Keratinocyte (primary cell): ENCODE measurements around the gene TBCD. TPM values are rescaled to one million over a fixed set of nuclear protein-coding genes. Genes with fewer than 3 reads are reported as not detected.

ENCODE experiments used
- DNase-seq: peaks from one replicate; pipeline ENCODE4 v3.0.0-alpha.2; 2011; ENCODE audit warnings: low read depth, missing footprints, low spot score
- FAIRE-seq: peaks from 2 replicates; lab custom pipeline; 2011; peaks lifted over from hg19 to GRCh38; lab: Jason Lieb, UNC
- H2AFZ ChIP-seq: 2 replicates; pipeline ENCODE4 v1.6.0; 2012; ENCODE audit warnings: low read length, control low read depth, inconsistent platforms; ENCODE audit not compliant: control insufficient read depth
- H3K27ac ChIP-seq: 2 replicates; pipeline ENCODE4 v1.5.1; 2011; ENCODE audit warnings: low read length; ENCODE audit not compliant: control insufficient read depth, insufficient read depth
- H3K27me3 ChIP-seq: 3 replicates; pipeline ENCODE4 v1.6.0; 2011; ENCODE audit warnings: low read length; ENCODE audit not compliant: control insufficient read depth, insufficient read depth; ENCODE audit errors: extremely low read depth
- H3K36me3 ChIP-seq, 2 experiments: 2 replicates in 1 of 2; 3 replicates in 1 of 2; pipeline ENCODE4 v1.5.1; 2011; ENCODE audit warnings: low read length in 2 of 2, mild to moderate bottlenecking in 1 of 2; ENCODE audit not compliant: control insufficient read depth in 2 of 2, insufficient read depth in 2 of 2; ENCODE audit errors: extremely low read depth in 1 of 2
- H3K4me1 ChIP-seq: 3 replicates; pipeline ENCODE4 v1.5.1; 2011; ENCODE audit warnings: low read length; ENCODE audit not compliant: control insufficient read depth, insufficient read depth; ENCODE audit errors: extremely low read depth
- H3K4me2 ChIP-seq: 3 replicates; pipeline ENCODE4 v1.6.0; 2011; ENCODE audit warnings: low read depth, low read length; ENCODE audit not compliant: control insufficient read depth, insufficient read depth; ENCODE audit errors: extremely low read depth
- H3K4me3 ChIP-seq, 3 experiments: fragments of 200-600 bp in 1 of 3; sonication (generic) in 1 of 3; 2 replicates in 2 of 3; 3 replicates in 1 of 3; pipeline ENCODE4 v1.5.1; 2011 to 2016; ENCODE audit warnings: low read length in 3 of 3, mild to moderate bottlenecking in 3 of 3, control low read depth in 2 of 3, inconsistent platforms in 1 of 3, low read depth in 1 of 3, mixed read lengths in 1 of 3, mixed run types in 1 of 3, moderate library complexity in 1 of 3; ENCODE audit not compliant: control insufficient read depth in 2 of 3, insufficient read depth in 2 of 3; ENCODE audit errors: extremely low read depth in 1 of 3
- H3K79me2 ChIP-seq: 2 replicates; pipeline ENCODE4 v1.6.0; 2012; ENCODE audit warnings: low read length; ENCODE audit not compliant: control insufficient read depth, insufficient read depth
- H3K9ac ChIP-seq: 3 replicates; pipeline ENCODE4 v1.6.0; 2011; ENCODE audit warnings: low read length; ENCODE audit not compliant: control insufficient read depth, insufficient read depth; ENCODE audit errors: extremely low read depth
- H3K9me1 ChIP-seq: 3 replicates; pipeline ENCODE4 v1.6.0; 2011; ENCODE audit warnings: low read length; ENCODE audit not compliant: control insufficient read depth, insufficient read depth; ENCODE audit errors: extremely low read depth
- H3K9me3 ChIP-seq: 2 replicates; pipeline ENCODE4 v1.5.1; 2012; ENCODE audit warnings: low read depth, low read length; ENCODE audit not compliant: control insufficient read depth
- H4K20me1 ChIP-seq: 3 replicates; pipeline ENCODE4 v1.6.0; 2011; ENCODE audit warnings: low read length; ENCODE audit not compliant: control insufficient read depth, insufficient read depth; ENCODE audit errors: extremely low read depth
- EZH2 ChIP-seq: IDR thresholded peaks from one replicate; pipeline ENCODE4 v1.6.1; 2012; ENCODE audit warnings: inconsistent platforms, mild to moderate bottlenecking, low read length, moderate library complexity
- dilution Hi-C: fragments of 300-500 bp; cut with MboI; formaldehyde crosslinking; loops from one replicate; pipeline ENCODE4 v1.7.0; 2020; ENCODE audit warnings: low sequenced_read_pairs; ENCODE audit not compliant: extremely low pct_ligation_motif_present
- polyA plus RNA-seq, 5 experiments: library from polyadenylated mRNA; depleted of rRNA in 3 of 5; stranded (reverse) in 3 of 5; stranded (forward) in 1 of 5; unstranded in 1 of 5; fragments of >200 nt; gene quantifications; 1 replicate in 1 of 5; 2 replicates in 3 of 5; 3 replicates in 1 of 5; pipeline versions ENCODE4 v1.2.1 to v1.2.3, GENCODE V29; 2011 to 2012; ENCODE audit warnings: missing spikeins in 2 of 5, low read depth in 1 of 5, low replicate concordance in 1 of 5
- TF ChIP-seq, protein P1 (sequence below), 3 experiments: IDR thresholded peaks in 1 of 3; conservative IDR thresholded peaks in 1 of 3; optimal IDR thresholded peaks in 1 of 3; 2 replicates in 2 of 3; 3 replicates in 1 of 3; pipeline versions ENCODE3 to v1.5.1; 2011; ENCODE audit warnings: low read length in 3 of 3, mild to moderate bottlenecking in 3 of 3, moderate library complexity in 2 of 3, control low read depth in 1 of 3, inconsistent platforms in 1 of 3; ENCODE audit not compliant: insufficient read depth in 2 of 3; ENCODE audit errors: extremely low read depth in 1 of 3

Gene TBCD
- polyA plus RNA-seq, 1 donor (not counting 4 experiments of a cell fraction or from before 2014, with no cell fraction given), result 36.2 TPM

DNA sequence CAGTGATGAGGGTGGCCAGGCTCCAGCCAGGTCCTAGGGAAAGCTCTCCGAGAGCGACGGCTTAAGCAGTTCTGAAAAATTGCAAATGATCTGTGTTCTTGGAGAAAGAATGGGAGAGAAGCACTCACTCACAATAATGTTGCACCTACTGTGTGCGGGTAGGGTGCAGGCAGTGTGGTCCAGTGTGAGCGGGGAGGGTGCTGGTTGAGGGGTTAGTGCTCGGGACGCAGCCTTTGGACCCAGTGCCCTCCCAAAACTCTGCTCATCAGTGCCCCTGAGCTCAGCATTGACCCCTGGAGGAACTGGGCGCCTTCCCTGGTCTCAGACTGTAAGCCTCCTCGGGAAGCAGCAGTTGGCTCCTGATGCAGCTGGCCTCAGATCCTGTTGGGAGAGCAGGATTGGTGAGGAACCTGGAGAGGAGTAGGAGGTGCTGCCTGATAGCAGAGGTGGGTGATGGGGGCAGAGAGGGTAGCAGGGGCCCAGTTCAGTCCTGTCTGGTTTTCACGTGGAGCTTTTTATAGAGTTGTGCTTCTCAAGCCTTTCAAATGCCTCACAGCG, 111.6 kb downstream of the TBCD start:
- Histone ChIP-seq H3K36me3 (no peaks in the 10 kb centered on the region), H3K27ac (peak overlapping the region; percentile 19), H3K9me1 (no peaks in the 10 kb centered on the region), H3K27me3 (no peaks in the 10 kb centered on the region), H3K4me3 (no peak overlapping the region), H3K9me3 (no peaks in the 10 kb centered on the region), H4K20me1 (no peaks in the 10 kb centered on the region), H3K9ac (no peak overlapping the region), H3K4me1 (peaks cover 28% of the 10 kb centered on the region), H2AFZ (no peak overlapping the region), H3K79me2 (peaks cover 21% of the 10 kb centered on the region), H3K4me2 (no peak overlapping the region)
- FAIRE-seq (no peak), DNase-seq (no peak)
- no peak for TF ChIP-seq EZH2
- TF ChIP-seq, protein P1, sequence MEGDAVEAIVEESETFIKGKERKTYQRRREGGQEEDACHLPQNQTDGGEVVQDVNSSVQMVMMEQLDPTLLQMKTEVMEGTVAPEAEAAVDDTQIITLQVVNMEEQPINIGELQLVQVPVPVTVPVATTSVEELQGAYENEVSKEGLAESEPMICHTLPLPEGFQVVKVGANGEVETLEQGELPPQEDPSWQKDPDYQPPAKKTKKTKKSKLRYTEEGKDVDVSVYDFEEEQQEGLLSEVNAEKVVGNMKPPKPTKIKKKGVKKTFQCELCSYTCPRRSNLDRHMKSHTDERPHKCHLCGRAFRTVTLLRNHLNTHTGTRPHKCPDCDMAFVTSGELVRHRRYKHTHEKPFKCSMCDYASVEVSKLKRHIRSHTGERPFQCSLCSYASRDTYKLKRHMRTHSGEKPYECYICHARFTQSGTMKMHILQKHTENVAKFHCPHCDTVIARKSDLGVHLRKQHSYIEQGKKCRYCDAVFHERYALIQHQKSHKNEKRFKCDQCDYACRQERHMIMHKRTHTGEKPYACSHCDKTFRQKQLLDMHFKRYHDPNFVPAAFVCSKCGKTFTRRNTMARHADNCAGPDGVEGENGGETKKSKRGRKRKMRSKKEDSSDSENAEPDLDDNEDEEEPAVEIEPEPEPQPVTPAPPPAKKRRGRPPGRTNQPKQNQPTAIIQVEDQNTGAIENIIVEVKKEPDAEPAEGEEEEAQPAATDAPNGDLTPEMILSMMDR (optimal IDR thresholded peaks at IDR 0.05 in 1 of 3, IDR thresholded peaks at IDR 0.05 in 1 of 3, conservative IDR thresholded peaks at IDR 0.05 in 1 of 3; ENCODE audit: extremely low read depth in 1 of 3, insufficient read depth in 2 of 3, low read length in 3 of 3), result no peak
- dilution Hi-C loops, result no loop called here

DNA sequence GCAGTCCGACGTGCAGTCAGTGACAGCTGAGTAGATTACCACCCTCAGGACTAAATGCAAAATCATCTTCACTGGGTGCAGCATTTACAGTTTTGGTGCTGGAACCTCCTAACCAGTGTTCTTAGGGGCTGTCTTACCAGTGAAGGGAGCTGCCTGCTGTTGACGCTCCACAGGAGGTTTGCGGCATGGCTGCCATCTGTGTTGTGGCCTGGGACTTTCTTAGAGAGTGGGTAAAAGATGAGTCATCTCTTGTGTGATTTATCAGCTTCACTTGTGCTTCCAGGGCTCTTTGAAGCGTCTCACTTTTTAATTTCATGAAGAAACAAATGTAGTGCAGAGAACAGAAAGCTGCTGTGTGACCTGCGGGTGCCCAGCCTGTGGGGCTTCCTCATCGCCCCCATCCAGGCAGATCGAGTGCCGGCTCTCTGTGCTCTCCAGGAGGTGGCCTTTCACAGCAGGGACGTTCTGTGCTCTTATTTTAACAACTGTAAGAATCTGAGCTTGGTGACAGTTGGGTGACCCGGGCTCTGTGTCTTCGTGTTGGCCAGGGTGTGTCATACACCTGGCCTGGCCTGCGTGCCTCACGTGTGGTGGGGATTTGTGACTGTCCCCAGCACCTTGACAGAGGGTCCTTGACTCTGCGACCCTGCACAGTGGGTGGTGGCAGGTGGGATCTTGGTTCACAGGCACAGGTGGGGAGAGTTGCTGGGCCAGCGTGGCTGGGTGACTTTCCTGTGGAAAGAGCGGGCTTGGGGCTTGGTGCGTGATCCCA, 112.3 kb downstream of the TBCD start:
- Histone ChIP-seq H3K79me2 (peaks cover 21% of the 10 kb centered on the region), H4K20me1 (no peaks in the 10 kb centered on the region), H3K9ac (no peak overlapping the region), H3K4me2 (no peak overlapping the region), H3K27me3 (no peaks in the 10 kb centered on the region), H3K9me3 (no peaks in the 10 kb centered on the region), H3K4me1 (peaks cover 21% of the 10 kb centered on the region), H2AFZ (no peak overlapping the region), H3K4me3 (no peak overlapping the region), H3K36me3 (no peaks in the 10 kb centered on the region), H3K9me1 (no peaks in the 10 kb centered on the region), H3K27ac (peak overlapping the region; percentile 22)
- no peak for FAIRE-seq
- DNase-seq, result no peak
- dilution Hi-C loops, result no loop called here
- no peak for TF ChIP-seq EZH2
- TF ChIP-seq, protein P1 (optimal IDR thresholded peaks at IDR 0.05 in 1 of 3, IDR thresholded peaks at IDR 0.05 in 1 of 3, conservative IDR thresholded peaks at IDR 0.05 in 1 of 3; ENCODE audit: extremely low read depth in 1 of 3, insufficient read depth in 2 of 3, low read length in 3 of 3), result no peak
